ENCODE data around the gene SGCA. TPM values are rescaled to one million over a fixed set of nuclear protein-coding genes. Genes with fewer than 3 reads are reported as not detected.

The SGCA gene
- total and polyA plus RNA-seq, 2 of the 8 experiments (the other 6 are each of a cell fraction or from before 2014, with no cell fraction given), result 0.12 TPM; not detected in 1

GRCh38 chr17:50129353-50129727 is 36.5 kb upstream of the SGCA start:
- Histone ChIP-seq H3K27ac (ENCODE audit: low read depth, low read length) (no peak overlapping the region), H3K79me2 (ENCODE audit: control insufficient read depth in 1 of 2, insufficient read depth in 2 of 2, low read length in 2 of 2) (no peaks in the 10 kb centered on the region), H4K91ac (replicated peaks; ENCODE audit: insufficient read length, low read length) (peak overlapping the region; percentile 72), H3K23me2 (ENCODE audit: low read depth, low read length) (peaks cover 20% of the 10 kb centered on the region), H2BK12ac (ENCODE audit: low read depth, low read length) (no peak overlapping the region), H3K56ac (replicated peaks; ENCODE audit: insufficient read length, low read depth, low read length) (no peak overlapping the region), H2BK120ac (replicated peaks; ENCODE audit: low read depth, low read length) (no peak overlapping the region), H4K5ac (ENCODE audit: insufficient read length, low read depth, low read length) (no peak overlapping the region), H3K9ac (replicated peaks in 1 of 4; ENCODE audit: extremely low read depth in 1 of 4, low read depth in 3 of 4, low read length in 3 of 4) (no peak overlapping the region), H4K20me1 (replicated peaks in 1 of 2; ENCODE audit: control insufficient read depth in 1 of 2, insufficient read depth in 2 of 2, low read length in 2 of 2) (peaks cover 0 to 1% of the 10 kb centered on the region in 2 experiments), H3K4ac (replicated peaks; ENCODE audit: insufficient read length, low read depth, low read length) (no peak overlapping the region), H2AK5ac (ENCODE audit: low read depth, low read length) (no peak overlapping the region), H3K18ac (ENCODE audit: extremely low read depth, low read length) (peak overlapping the region; percentile 78; the same call in 1 of the 2 replicates), H2BK20ac (ENCODE audit: low read length) (no peak overlapping the region), H3K79me1 (ENCODE audit: low read depth, low read length) (no peaks in the 10 kb centered on the region), H4K8ac (ENCODE audit: extremely low read depth, insufficient read depth, low read length) (no peak overlapping the region; the same call in 1 of the 2 replicates), H3K4me2 (ENCODE audit: insufficient read depth in 1 of 2, low read depth in 2 of 2, low read length in 2 of 2) (peak overlapping the region; percentile 70 to 92), H3K27me3 (replicated peaks in 1 of 4; ENCODE audit: control insufficient read depth in 3 of 4, extremely low read depth in 1 of 4, insufficient read depth in 3 of 4, low read length in 3 of 4) (peaks cover 0 to 11% (median 2%) of the 10 kb centered on the region in 4 experiments; a peak in 4 of 7 replicates), H2BK5ac (ENCODE audit: low read depth, low read length) (peak overlapping the region; percentile 60; the same call in 1 of the 2 replicates), H3K4me1 (replicated peaks in 1 of 4; ENCODE audit: control insufficient read depth in 3 of 4, insufficient read depth in 4 of 4, low read length in 3 of 4) (peaks cover 8 to 31% (median 26%) of the 10 kb centered on the region in 4 experiments), H3K9me3 (ENCODE audit: insufficient read depth in 2 of 2, low read depth in 1 of 2, low read length in 1 of 2) (no peaks in the 10 kb centered on the region), H3K14ac (ENCODE audit: insufficient read length) (no peak overlapping the region), H3K36me3 (ENCODE audit: control insufficient read depth in 2 of 4, insufficient read depth in 4 of 4, low read length in 3 of 4) (no peaks in the 10 kb centered on the region), H2BK15ac (ENCODE audit: low read length) (no peak overlapping the region), H3K4me3 (ENCODE audit: extremely low read depth in 1 of 4, insufficient read depth in 2 of 4, low read depth in 3 of 4, low read length in 4 of 4) (peak overlapping the region; percentile 37 to 97 (median 74)), H3K23ac (ENCODE audit: insufficient read length) (no peak overlapping the region), H2AFZ (ENCODE audit: low read length) (no peak overlapping the region)
- CTCF ChIA-PET (ENCODE audit: partially characterized antibody), result interaction anchor here (1.7 to 21.6 kb wide), 2 partner anchors 20 to 35 kb away, joined by 7 to 299 read pairs; partner anchors contain the start of gene PPP1R9B
- DNase-seq (ENCODE audit: low read depth in 1 of 2, low spot score in 2 of 2), result no peak
- POLR2A ChIA-PET (ENCODE audit: partially characterized antibody), result interaction anchor here (1.6 to 3.5 kb wide), 4 partner anchors 12 to 49 kb away, joined by 3 to 11 read pairs (median 6); no protein-coding TSS in a partner anchor
- no CpG with 5 or more reads among the region's 31 CpGs for WGBS, 2 experiments (ENCODE audit: extremely low coverage in 1 of 2, insufficient coverage in 1 of 2, insufficient read length in 1 of 2, insufficient replicate concordance in 2 of 2, low coverage in 1 of 2, low lambda C conversion rate in 2 of 2, missing lambda C conversion rate in 1 of 2)
- no peak for FAIRE-seq
- no peak for TF ChIP-seq BCL11A (IDR thresholded peaks at IDR 0.05; ENCODE audit: low read depth in 2 of 2, low read length in 2 of 2)
- TF ChIP-seq RFX5 (IDR thresholded peaks at IDR 0.05; ENCODE audit: borderline replicate concordance, low read depth, low read length), result no peak
- TF ChIP-seq CBX5 (IDR thresholded peaks at IDR 0.05; ENCODE audit: low read depth, low read length), result no peak
- no peak for TF ChIP-seq CTBP2 (IDR thresholded peaks at IDR 0.05; ENCODE audit: borderline replicate concordance, insufficient read depth, insufficient read length, low read length)
- no peak for TF ChIP-seq NRF1 (IDR thresholded peaks at IDR 0.05; ENCODE audit: low read depth, low read length)
- peak; percentile 11 for TF ChIP-seq KDM4A (IDR thresholded peaks at IDR 0.05; ENCODE audit: low read depth, low read length, severe bottlenecking)
